Sigmoid colon (tissue), 7 donors: ENCODE data around the gene HPRT1. TPM values are rescaled to one million over a fixed set of nuclear protein-coding genes. Genes with fewer than 3 reads are reported as not detected.
A peak's percentile ranks its signal among the peaks of the same experiment; 100 is the strongest.

Experiments
- DNase-seq: peaks from one replicate; pipeline ENCODE4 v3.0.0-alpha.2; 2019
- H3K27ac ChIP-seq, 4 donors: fragments of 200-600 bp; sonication (generic); one replicate each; pipeline ENCODE4 v1.5.1; 2016 to 2019; ENCODE audit warnings: mild to moderate bottlenecking in 1 of 4
- H3K27me3 ChIP-seq, 3 donors: fragments of 200-600 bp; sonication (generic); one replicate each; pipeline ENCODE4 v1.5.1; 2019; ENCODE audit warnings: mild to moderate bottlenecking in 1 of 3
- H3K36me3 ChIP-seq, 4 donors: fragments of 200-600 bp; sonication (generic); one replicate each; pipeline ENCODE4 v1.5.1; 2016 to 2019
- H3K4me1 ChIP-seq, 4 donors: fragments of 200-600 bp; sonication (generic); one replicate each; pipeline ENCODE4 v1.5.1; 2017 to 2019
- H3K4me3 ChIP-seq, 4 donors: fragments of 200-600 bp; sonication (generic); one replicate each; pipeline ENCODE4 v1.5.1; 2017 to 2019; ENCODE audit warnings: mild to moderate bottlenecking in 2 of 4, moderate library complexity in 1 of 4
- H3K9me3 ChIP-seq, 4 donors: fragments of 200-600 bp in 3 of 4; sonication (generic) in 3 of 4; one replicate each; pipeline versions ENCODE4 v1.5.1 to v1.6.1; 2013 to 2019
- EP300 ChIP-seq, 4 donors: sonication (generic); formaldehyde crosslinking; IDR thresholded peaks; one replicate each; pipeline ENCODE4 v1.6.1; 2017; ENCODE audit warnings: antibody characterized with exemption in 4 of 4
- POLR2A ChIP-seq, 2 donors: fragments of 450-650 bp; IDR thresholded peaks; one replicate each; pipeline ENCODE4 v1.6.1; 2016; ENCODE audit warnings: antibody characterized with exemption in 2 of 2, mild to moderate bottlenecking in 2 of 2, moderate library complexity in 2 of 2
- POLR2AphosphoS5 ChIP-seq, 4 donors: sonication (generic); formaldehyde crosslinking; IDR thresholded peaks; one replicate each; pipeline ENCODE4 v1.6.1; 2017; ENCODE audit warnings: antibody characterized with exemption in 4 of 4
- WGBS, 2 donors: extraction: QIAGEN DNeasy Blood & Tissue Kit; methylation state at CpG; one replicate each; pipeline ENCODE4 v1.1.7; 2013; 5-methylcytosine and 5-hydroxymethylcytosine counted together
- intact Hi-C: fragments of 100-400 bp; cut with DNase I; formaldehyde crosslinking; loops from one replicate; pipeline ENCODE4 v1.15.1; 2023
- polyA plus RNA-seq, 3 donors: library from polyadenylated mRNA; stranded (reverse); fragments of 200-250 nt; gene quantifications; one replicate each; pipeline ENCODE4 v1.2.3, GENCODE V29; 2013
- total RNA-seq, 4 donors: library from RNA; depleted of rRNA; stranded (reverse); fragments of >200 nt; gene quantifications; one replicate each; pipeline ENCODE4 v1.1.0, GENCODE V29; 2016
- TF ChIP-seq, protein P1 (sequence below), 4 experiments: fragments of 450-650 bp in 3 of 4; fragments of 200-600 bp in 1 of 4; IDR thresholded peaks; one replicate each; pipeline ENCODE4 v1.5.1; 2016 to 2019; ENCODE audit warnings: antibody characterized with exemption in 4 of 4, mild to moderate bottlenecking in 3 of 4, moderate library complexity in 2 of 4
- donor health status: healthy with polysubstance abuse.
- donor health status: Bipolar disorder and iron deficiency.
- donor health status: healthy.

Gene HPRT1
- total and polyA plus RNA-seq, 7 donors = 7.8 to 46.0 (median 15.0) TPM

DNA sequence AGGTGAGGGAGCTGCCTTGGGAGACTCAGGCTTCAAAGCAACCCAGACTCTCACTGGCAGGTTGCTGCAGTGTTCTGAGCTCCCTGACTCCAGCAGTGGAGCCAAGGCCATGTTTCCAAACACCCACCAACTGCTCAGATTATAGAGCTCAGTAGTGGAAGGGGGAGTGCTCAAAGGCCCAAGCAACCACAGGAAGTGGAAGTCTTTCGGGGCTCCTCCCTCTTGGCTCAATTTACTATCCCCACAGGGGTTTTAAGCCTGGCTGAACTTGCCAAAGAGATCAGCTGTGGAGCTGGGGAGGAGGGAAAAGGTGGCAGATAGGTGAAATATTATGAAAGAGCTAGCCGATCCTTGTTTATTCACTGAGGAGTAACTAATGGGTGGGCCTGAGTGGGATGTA is 82.5 kb downstream of the HPRT1 start:
- Histone ChIP-seq H3K4me3 (no peak overlapping the region), H3K27ac (no peak overlapping the region), H3K9me3 (no peaks in the 10 kb centered on the region), H3K4me1 (no peaks in the 10 kb centered on the region), H3K27me3 (peaks cover 7 to 29% (median 7%) of the 10 kb centered on the region in 3 donors), H3K36me3 (no peaks in the 10 kb centered on the region)
- TF ChIP-seq, protein P1, sequence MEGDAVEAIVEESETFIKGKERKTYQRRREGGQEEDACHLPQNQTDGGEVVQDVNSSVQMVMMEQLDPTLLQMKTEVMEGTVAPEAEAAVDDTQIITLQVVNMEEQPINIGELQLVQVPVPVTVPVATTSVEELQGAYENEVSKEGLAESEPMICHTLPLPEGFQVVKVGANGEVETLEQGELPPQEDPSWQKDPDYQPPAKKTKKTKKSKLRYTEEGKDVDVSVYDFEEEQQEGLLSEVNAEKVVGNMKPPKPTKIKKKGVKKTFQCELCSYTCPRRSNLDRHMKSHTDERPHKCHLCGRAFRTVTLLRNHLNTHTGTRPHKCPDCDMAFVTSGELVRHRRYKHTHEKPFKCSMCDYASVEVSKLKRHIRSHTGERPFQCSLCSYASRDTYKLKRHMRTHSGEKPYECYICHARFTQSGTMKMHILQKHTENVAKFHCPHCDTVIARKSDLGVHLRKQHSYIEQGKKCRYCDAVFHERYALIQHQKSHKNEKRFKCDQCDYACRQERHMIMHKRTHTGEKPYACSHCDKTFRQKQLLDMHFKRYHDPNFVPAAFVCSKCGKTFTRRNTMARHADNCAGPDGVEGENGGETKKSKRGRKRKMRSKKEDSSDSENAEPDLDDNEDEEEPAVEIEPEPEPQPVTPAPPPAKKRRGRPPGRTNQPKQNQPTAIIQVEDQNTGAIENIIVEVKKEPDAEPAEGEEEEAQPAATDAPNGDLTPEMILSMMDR (IDR thresholded peaks at IDR 0.05) = no peak
- TF ChIP-seq POLR2A (IDR thresholded peaks at IDR 0.05) (no peak), POLR2AphosphoS5 (IDR thresholded peaks at IDR 0.05) (no peak)
- no peak for DNase-seq
- 40 to 75% methylated on average over 2 of the region's 2 CpGs for WGBS, 2 donors
- intact Hi-C loops = no loop called here

DNA sequence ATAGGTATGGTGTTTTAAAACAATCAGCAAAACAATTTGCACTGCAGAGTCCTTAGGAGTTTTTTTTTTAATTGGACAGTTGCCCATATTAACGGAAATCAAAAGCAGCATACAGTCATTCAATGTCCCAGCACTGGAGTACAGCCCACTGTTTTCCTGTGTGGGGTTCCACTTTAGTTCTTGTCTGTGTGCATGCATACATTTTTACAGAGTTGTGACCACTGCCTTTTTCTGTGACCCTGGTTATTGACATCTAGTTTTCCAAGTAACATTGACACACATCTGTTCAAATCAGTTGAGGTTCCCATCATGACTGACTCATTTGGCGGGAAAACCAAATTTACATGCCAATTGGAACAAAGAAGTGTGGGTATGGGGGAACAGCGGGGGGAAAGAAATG is 83.3 kb downstream of the HPRT1 start:
- DNase-seq = no peak
- H3K4me3 ChIP-seq = no peak overlapping the region
- no peak overlapping the region for H3K27ac ChIP-seq
- intact Hi-C loops = no loop called here
- H3K4me1 ChIP-seq = no peaks in the 10 kb centered on the region
- H3K9me3 ChIP-seq = no peaks in the 10 kb centered on the region
- H3K36me3 ChIP-seq = no peaks in the 10 kb centered on the region
- no peak for TF ChIP-seq POLR2A (IDR thresholded peaks at IDR 0.05)
- TF ChIP-seq EP300 (IDR thresholded peaks at IDR 0.05) = no peak
- TF ChIP-seq, protein P1 (IDR thresholded peaks at IDR 0.05) = no peak
- no peak for TF ChIP-seq POLR2AphosphoS5 (IDR thresholded peaks at IDR 0.05)
- 75 to 80% methylated on average over 3 of the region's 3 CpGs for WGBS, 2 donors
- peaks cover 7 to 37% (median 8%) of the 10 kb centered on the region in 3 donors for H3K27me3 ChIP-seq

DNA sequence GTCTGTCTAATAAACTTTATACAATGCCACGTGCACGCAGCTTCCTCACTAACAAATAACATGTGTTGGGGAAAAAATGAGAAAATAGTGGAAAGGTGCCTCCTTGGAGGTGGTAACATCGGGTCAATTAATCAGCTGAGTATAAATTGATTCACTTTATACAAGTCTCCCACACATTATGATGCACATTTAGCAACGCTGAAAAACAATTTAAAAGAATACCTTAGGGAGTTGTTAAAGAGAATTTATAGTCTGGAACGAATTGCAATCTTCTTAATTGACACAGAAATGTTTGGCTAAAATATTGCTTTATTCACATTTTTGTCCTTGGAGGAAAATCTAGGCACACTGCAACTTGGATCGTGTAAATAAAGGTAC is 84.2 kb downstream of the HPRT1 start:
- intact Hi-C loops = no loop called here
- H3K27ac ChIP-seq = no peak overlapping the region
- no peak for DNase-seq
- H3K4me3 ChIP-seq = no peak overlapping the region
- WGBS, 2 donors = 19 to 48% methylated on average over 6 of the region's 6 CpGs
- H3K9me3 ChIP-seq = no peaks in the 10 kb centered on the region
- no peaks in the 10 kb centered on the region for H3K4me1 ChIP-seq
- TF ChIP-seq, protein P1 (IDR thresholded peaks at IDR 0.05) = no peak
- no peak for TF ChIP-seq POLR2A (IDR thresholded peaks at IDR 0.05)
- no peak for TF ChIP-seq EP300 (IDR thresholded peaks at IDR 0.05)
- TF ChIP-seq POLR2AphosphoS5 (IDR thresholded peaks at IDR 0.05) = no peak
- H3K36me3 ChIP-seq = no peaks in the 10 kb centered on the region
- peaks cover 7 to 45% (median 12%) of the 10 kb centered on the region in 3 donors for H3K27me3 ChIP-seq

DNA sequence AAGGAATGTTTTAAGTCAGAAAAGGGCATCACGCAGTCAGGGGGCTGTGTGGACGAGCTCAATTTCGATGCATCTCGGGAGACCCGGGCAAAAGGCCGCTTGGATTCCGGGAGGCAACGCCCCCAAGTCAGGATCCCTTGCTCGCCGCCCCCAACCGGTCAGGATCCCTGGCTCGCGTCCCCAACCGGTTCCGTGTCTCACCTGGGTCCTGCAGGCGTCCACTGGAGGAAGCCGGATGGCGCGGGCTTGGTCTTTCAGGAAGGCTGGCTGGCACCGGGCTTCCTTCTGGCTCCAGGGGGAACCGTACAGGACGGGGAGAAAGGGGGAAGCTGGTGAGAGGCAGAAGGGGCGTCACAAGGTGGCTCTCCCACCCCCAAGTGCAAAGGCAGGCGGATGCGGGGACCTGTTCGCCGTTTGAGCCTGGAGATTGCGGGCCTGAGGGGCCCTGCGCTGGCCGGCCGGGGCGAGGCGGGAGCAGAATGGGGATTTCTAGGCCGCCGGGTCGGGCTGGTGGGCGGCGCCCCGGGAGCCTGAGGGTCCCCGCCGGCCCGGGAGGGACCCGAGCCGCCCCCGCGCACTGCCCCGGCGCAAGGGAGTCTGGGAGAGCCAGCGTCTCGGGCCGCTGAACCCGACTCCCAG is 84.7 kb downstream of the HPRT1 start:
- TF ChIP-seq POLR2A (IDR thresholded peaks at IDR 0.05) (no peak), POLR2AphosphoS5 (IDR thresholded peaks at IDR 0.05) (no peak), EP300 (IDR thresholded peaks at IDR 0.05) (no peak)
- TF ChIP-seq, protein P1 (IDR thresholded peaks at IDR 0.05) = no peak
- no peak for DNase-seq
- Histone ChIP-seq H3K4me3 (peak overlapping the region in 2 of 4 donors; percentile 35 to 39), H3K27me3 (peaks cover 10 to 50% (median 12%) of the 10 kb centered on the region in 3 donors), H3K36me3 (no peaks in the 10 kb centered on the region), H3K4me1 (peaks cover 0 to 4% (median 2%) of the 10 kb centered on the region in 4 donors), H3K9me3 (no peaks in the 10 kb centered on the region), H3K27ac (no peak overlapping the region)
- WGBS, 2 donors = 5 to 6% methylated on average over 52 of the region's 52 CpGs
- intact Hi-C loops = no loop called here

DNA sequence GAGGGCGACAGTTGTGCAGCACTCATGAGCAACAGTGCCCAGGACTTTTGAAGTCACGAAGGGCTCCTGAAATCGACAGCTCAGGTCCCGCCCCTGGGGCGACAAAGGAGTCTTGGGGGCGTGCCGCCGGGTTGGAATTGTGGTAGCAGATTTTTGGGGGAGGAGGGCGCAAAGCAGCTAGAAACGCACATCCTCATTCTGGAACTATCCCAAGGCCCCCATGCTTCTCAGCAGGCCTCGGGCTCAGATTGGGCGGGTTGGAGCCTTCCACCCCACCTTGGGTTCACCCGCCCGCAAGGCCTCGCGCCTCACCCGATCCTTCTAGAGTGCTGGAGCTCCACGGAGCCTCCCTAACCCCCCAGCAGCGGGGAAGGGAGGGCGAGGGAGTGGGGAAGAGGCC is 85.5 kb downstream of the HPRT1 start:
- Histone ChIP-seq H3K27ac (no peak overlapping the region), H3K27me3 (peaks cover 12 to 59% (median 14%) of the 10 kb centered on the region in 3 donors), H3K4me1 (peaks cover 0 to 13% (median 5%) of the 10 kb centered on the region in 4 donors), H3K36me3 (no peaks in the 10 kb centered on the region), H3K9me3 (no peaks in the 10 kb centered on the region), H3K4me3 (no peak overlapping the region)
- DNase-seq = no peak
- intact Hi-C loops = no loop called here
- TF ChIP-seq, protein P1 (IDR thresholded peaks at IDR 0.05) = no peak
- TF ChIP-seq POLR2A (IDR thresholded peaks at IDR 0.05) = no peak
- TF ChIP-seq POLR2AphosphoS5 (IDR thresholded peaks at IDR 0.05) = no peak
- no peak for TF ChIP-seq EP300 (IDR thresholded peaks at IDR 0.05)
- WGBS, 2 donors = 29 to 79% methylated on average over 20 of the region's 20 CpGs
